OCI-LY1 (cell line): ENCODE results near the gene TK1.

Experiments
- H2AFZ ChIP-seq: fragments of 200-600 bp; sonication (generic), shearing (Covaris generic); 2 replicates; pipeline ENCODE4 v1.6.0; 2014; ENCODE audit warnings: antibody characterized with exemption, mild to moderate bottlenecking, low read length
- H3F3A ChIP-seq: fragments of 200-600 bp; sonication (generic), shearing (Covaris generic); 2 replicates; pipeline ENCODE4 v1.6.0; 2014; ENCODE audit warnings: mild to moderate bottlenecking, antibody characterized with exemption, low read length, moderate library complexity; ENCODE audit not compliant: insufficient read depth
- H3K27ac ChIP-seq: fragments of 200-600 bp; sonication (generic); 2 replicates; pipeline ENCODE4 v1.5.1; 2014; ENCODE audit warnings: low read length, mixed run types, mild to moderate bottlenecking, low read depth; ENCODE audit not compliant: poor library complexity, severe bottlenecking
- H3K27me3 ChIP-seq: fragments of 200-600 bp; sonication (generic); 2 replicates; pipeline ENCODE4 v1.6.0; 2014; ENCODE audit warnings: antibody characterized with exemption, mild to moderate bottlenecking, low read length, moderate library complexity; ENCODE audit not compliant: insufficient read depth
- H3K36me3 ChIP-seq: fragments of 200-600 bp; sonication (generic); 2 replicates; pipeline ENCODE4 v1.6.1; 2014; ENCODE audit warnings: mild to moderate bottlenecking, antibody characterized with exemption, low read length, moderate library complexity, mixed read lengths; ENCODE audit not compliant: insufficient read depth
- H3K4me1 ChIP-seq: fragments of 200-600 bp; sonication (generic); 2 replicates; pipeline ENCODE4 v1.5.1; 2014; ENCODE audit warnings: mild to moderate bottlenecking, low read length, moderate library complexity; ENCODE audit not compliant: insufficient read depth, severe bottlenecking
- H3K4me2 ChIP-seq: fragments of 200-600 bp; sonication (generic), shearing (Covaris generic); 2 replicates; pipeline ENCODE4 v1.6.1; 2014; ENCODE audit warnings: low read length
- H3K4me3 ChIP-seq: fragments of 200-600 bp; sonication (generic); 2 replicates; pipeline ENCODE4 v1.5.1; 2014; ENCODE audit warnings: low read length, low read depth, mild to moderate bottlenecking, mixed read lengths; ENCODE audit not compliant: poor library complexity, severe bottlenecking
- H3K79me2 ChIP-seq: fragments of 200-600 bp; shearing (Covaris generic); 2 replicates; pipeline ENCODE4 v1.6.1; 2016; ENCODE audit warnings: mixed run types, low read length, mixed read lengths; ENCODE audit not compliant: insufficient read depth
- H3K9ac ChIP-seq: fragments of 200-600 bp; sonication (generic), shearing (Covaris generic); 2 replicates; pipeline ENCODE4 v1.6.1; 2014; ENCODE audit warnings: mild to moderate bottlenecking, low read length, mixed read lengths
- H3K9me2 ChIP-seq: fragments of 200-600 bp; sonication (generic), shearing (Covaris generic); 2 replicates; pipeline ENCODE4 v1.6.1; 2014; ENCODE audit warnings: low read depth, mild to moderate bottlenecking, low read length, mixed read lengths
- H3K9me3 ChIP-seq: fragments of 200-600 bp; shearing (Covaris generic); 2 replicates; pipeline ENCODE4 v1.6.1; 2014; ENCODE audit warnings: low read length, mixed read lengths
- H4K20me1 ChIP-seq: fragments of 200-600 bp; sonication (generic), shearing (Covaris generic); 2 replicates; pipeline ENCODE4 v1.6.0; 2016; ENCODE audit warnings: mild to moderate bottlenecking, low read length; ENCODE audit not compliant: insufficient read depth
- EZH2 ChIP-seq: fragments of 200-600 bp; sonication (generic), shearing (Covaris generic); IDR thresholded peaks from 2 replicates; pipeline ENCODE4 v1.8.0; 2017; ENCODE audit warnings: borderline replicate concordance, mixed run types, mild to moderate bottlenecking, antibody characterized with exemption, low read length, moderate library complexity, mixed read lengths
- TF ChIP-seq, protein P1 (sequence below): fragments of 200-600 bp; sonication (generic), shearing (Covaris generic); IDR thresholded peaks from 2 replicates; pipeline ENCODE4 v1.5.1; 2017; ENCODE audit warnings: mild to moderate bottlenecking, antibody characterized with exemption, low read length, moderate library complexity, mixed read lengths

TK1 gene

DNA sequence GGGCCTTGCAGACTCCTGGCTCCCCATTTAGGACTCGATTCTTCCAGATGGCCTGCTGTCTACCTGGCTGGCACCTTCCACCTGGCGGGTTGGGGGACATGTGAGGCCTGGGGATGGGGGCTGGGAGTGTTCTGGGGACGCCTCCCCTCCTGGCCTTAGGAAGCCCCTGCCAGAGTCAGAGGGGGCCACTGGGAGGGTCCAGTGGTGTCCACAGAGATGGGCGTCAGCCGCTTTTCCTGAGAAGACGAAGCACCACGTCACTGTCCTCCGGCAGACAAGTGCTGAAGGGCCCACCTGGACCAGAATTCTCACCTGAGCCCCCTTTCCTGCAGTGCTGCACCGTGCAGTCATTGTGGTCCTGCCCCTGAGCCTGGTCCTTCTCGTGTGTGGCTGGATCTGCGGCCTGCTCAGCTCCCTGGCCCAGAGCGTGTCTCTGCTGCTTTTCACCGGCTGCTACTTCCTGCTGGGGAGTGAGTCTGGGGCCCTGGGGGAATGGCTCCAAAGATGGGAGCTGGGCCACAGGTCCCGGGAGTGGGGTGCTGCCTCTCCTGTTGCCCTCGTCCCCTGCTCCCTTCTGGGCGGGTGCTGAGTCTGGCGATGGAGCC is 47.5 kb upstream of the TK1 start:
- Histone ChIP-seq H3K27me3 (peaks cover 9% of the 10 kb centered on the region; the same call in 1 of the 2 replicates), H3K9me3 (no peaks in the 10 kb centered on the region), H3K36me3 (no peaks in the 10 kb centered on the region), H3K79me2 (no peaks in the 10 kb centered on the region), H3F3A (no peaks in the 10 kb centered on the region), H3K4me1 (peaks cover 46% of the 10 kb centered on the region), H3K4me3 (no peak overlapping the region), H3K9ac (no peak overlapping the region), H4K20me1 (no peaks in the 10 kb centered on the region), H3K4me2 (no peak overlapping the region), H3K27ac (no peak overlapping the region), H3K9me2 (no peaks in the 10 kb centered on the region), H2AFZ (no peak overlapping the region)
- no peak for TF ChIP-seq EZH2
- TF ChIP-seq, protein P1, sequence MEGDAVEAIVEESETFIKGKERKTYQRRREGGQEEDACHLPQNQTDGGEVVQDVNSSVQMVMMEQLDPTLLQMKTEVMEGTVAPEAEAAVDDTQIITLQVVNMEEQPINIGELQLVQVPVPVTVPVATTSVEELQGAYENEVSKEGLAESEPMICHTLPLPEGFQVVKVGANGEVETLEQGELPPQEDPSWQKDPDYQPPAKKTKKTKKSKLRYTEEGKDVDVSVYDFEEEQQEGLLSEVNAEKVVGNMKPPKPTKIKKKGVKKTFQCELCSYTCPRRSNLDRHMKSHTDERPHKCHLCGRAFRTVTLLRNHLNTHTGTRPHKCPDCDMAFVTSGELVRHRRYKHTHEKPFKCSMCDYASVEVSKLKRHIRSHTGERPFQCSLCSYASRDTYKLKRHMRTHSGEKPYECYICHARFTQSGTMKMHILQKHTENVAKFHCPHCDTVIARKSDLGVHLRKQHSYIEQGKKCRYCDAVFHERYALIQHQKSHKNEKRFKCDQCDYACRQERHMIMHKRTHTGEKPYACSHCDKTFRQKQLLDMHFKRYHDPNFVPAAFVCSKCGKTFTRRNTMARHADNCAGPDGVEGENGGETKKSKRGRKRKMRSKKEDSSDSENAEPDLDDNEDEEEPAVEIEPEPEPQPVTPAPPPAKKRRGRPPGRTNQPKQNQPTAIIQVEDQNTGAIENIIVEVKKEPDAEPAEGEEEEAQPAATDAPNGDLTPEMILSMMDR = no peak

DNA sequence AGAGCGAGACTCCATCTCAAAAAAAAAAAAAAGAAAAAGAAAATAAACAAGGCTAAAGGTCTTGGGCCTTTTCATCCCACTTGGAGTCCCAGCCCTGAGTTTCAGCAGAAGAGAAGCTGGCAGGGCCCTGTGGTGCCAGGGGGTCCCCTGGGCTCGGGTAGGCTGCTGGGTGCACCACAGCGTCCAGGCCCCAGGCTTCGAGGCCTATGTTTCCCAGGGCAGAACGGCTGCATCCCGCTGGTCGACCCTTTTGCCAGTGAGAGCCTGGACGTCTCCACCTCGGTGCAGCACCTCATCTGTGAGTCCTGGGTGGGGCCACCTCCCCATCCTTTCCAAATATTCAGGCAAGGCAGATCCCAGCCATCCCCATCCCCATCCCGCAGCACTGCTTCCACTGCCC is 46.8 kb upstream of the TK1 start:
- no peaks in the 10 kb centered on the region for H3K9me2 ChIP-seq
- H3K4me3 ChIP-seq = no peak overlapping the region
- peaks cover 9% of the 10 kb centered on the region; the same call in 1 of the 2 replicates for H3K27me3 ChIP-seq
- TF ChIP-seq, protein P1 = no peak
- no peak for TF ChIP-seq EZH2
- no peaks in the 10 kb centered on the region for H3K9me3 ChIP-seq
- no peaks in the 10 kb centered on the region for H3K79me2 ChIP-seq
- peaks cover 39% of the 10 kb centered on the region for H3K4me1 ChIP-seq
- H3K4me2 ChIP-seq = no peak overlapping the region
- H4K20me1 ChIP-seq = no peaks in the 10 kb centered on the region
- H3K36me3 ChIP-seq = no peaks in the 10 kb centered on the region
- H2AFZ ChIP-seq = no peak overlapping the region
- H3K9ac ChIP-seq = no peak overlapping the region
- H3F3A ChIP-seq = no peaks in the 10 kb centered on the region
- no peak overlapping the region for H3K27ac ChIP-seq

DNA sequence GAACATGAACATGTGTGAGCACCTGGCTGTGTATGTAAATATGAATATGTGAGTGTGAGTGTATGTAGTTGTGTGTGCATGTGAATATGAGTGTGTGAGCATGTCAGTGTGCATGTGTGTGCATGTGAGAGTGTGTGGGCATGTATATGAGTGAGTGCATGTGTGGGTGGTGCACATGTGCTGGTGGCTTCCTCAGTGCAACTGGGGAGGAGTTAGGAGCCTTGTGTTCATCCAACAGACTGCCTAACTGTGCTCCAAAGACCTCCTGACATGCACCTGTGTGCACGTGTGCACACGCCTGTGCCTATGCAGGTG is 46.0 kb upstream of the TK1 start:
- Histone ChIP-seq H3K79me2 (no peaks in the 10 kb centered on the region), H2AFZ (no peak overlapping the region), H3K9ac (no peak overlapping the region), H3K9me3 (no peaks in the 10 kb centered on the region), H3K4me2 (no peak overlapping the region), H3K4me3 (no peak overlapping the region), H3K36me3 (no peaks in the 10 kb centered on the region), H3K27me3 (peaks cover 9% of the 10 kb centered on the region; the same call in 1 of the 2 replicates), H3F3A (no peaks in the 10 kb centered on the region), H3K27ac (no peak overlapping the region), H4K20me1 (no peaks in the 10 kb centered on the region), H3K9me2 (no peaks in the 10 kb centered on the region), H3K4me1 (peaks cover 35% of the 10 kb centered on the region)
- no peak for TF ChIP-seq EZH2
- TF ChIP-seq, protein P1 = no peak
